C1 segment of cervical spinal cord (tissue), 14 donors: ENCODE data around the gene SUPT20HL2.
"Not testable (repeated sequence)": the region's sequence is repeated elsewhere in the genome, so short reads cannot be mapped to it uniquely, and the experiment has no call there.

Source experiments
- DNase-seq, 14 donors: peaks; one replicate each; lab custom pipeline; 2025; lab: John Stamatoyannopoulos, UW

Gene SUPT20HL2

DNA sequence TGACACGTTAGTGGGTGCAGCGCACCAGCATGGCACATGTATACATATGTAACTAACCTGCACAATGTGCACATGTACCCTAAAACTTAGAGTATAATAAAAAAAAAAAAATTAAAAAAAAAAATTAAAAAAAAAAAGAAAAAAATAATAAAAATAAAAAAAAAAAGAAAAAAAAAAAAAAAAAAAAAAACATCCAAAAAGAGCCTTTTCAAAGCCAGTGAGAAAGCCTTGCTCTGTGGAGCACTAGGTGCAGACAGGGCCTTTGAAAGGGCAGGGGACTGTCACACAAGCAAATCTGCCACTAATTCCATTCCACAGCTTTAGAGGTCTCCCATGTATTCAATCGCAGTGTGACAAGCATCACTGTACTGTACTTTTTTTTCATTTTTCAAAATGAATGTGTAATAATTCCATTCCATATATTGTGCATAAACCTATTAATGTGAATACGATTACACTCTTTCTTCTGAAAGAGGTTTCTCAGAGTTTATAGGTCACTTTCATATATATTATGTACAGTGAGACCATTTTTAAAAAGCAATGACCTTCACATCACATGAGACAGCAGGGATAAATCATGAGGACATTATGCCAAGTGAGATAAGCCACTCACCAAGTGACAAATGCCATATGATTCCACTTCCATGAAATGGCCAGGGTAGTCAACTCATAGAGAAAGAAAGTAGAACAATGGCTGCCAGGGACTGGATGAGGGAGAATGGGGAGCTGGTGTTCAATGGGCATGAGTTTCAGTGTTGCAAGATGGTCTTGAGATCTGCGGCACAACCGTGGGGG lies 4.1 kb downstream of the SUPT20HL2 start:
- DNase-seq, result not testable (repeated sequence)

DNA sequence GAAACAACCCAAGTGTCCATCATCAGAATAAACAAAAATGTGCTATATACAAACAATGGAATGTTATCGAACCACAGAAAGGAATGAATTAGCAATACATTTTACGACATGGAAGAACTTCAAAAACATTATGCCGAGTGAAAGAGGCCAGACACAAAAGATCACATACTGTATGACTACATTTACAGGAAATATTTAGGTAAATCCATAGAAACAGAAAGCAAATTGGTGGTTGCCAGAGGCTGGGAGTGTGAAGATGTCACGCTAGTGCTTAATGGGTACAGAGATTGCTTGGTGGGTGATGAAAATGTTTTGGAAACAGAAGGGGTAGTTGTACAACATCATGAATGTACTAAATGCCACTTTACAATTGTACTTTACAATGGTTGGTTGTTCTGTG lies 5.1 kb downstream of the SUPT20HL2 start:
- DNase-seq, result not testable (repeated sequence)

DNA sequence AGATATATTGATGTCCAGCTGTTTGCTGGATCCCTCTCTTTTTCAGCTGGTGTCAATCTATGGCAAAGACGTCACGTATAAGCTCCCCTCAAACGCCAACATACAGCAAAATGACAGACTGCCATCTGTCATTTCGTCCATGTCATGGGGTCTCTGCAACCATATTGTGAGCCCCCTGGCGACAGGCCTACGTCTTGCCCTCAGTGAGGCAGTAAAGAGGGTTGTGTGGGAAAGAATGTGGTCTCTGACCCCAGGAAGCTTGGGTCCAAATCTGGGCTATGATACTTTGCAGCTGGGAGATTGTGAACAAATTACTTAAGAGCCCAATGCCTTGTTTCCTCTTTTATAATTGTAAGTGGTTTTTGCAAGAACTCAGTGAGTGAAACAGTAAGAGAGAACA lies 7.4 kb downstream of the SUPT20HL2 start:
- DNase-seq, result no peak

DNA sequence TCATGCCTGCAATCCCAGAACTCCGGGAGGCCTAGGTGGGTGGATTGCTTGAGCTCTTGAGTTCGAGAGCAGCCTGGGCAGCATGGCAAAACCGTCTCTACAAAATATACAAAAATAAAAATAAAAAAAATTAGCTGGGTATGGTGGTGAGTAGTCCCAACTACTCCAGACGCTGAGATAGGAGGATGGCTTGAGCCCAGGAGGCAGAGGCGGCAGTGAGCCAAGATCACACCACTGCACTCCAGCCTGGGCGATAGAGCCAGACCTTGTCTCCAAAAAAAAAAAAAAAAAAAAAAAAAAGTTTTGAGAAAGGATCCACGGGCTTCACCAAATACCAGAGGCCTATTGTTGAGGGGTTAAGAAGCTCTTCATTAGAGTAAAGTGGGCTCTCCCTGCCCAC lies 8.0 kb downstream of the SUPT20HL2 start:
- no peak for DNase-seq

DNA sequence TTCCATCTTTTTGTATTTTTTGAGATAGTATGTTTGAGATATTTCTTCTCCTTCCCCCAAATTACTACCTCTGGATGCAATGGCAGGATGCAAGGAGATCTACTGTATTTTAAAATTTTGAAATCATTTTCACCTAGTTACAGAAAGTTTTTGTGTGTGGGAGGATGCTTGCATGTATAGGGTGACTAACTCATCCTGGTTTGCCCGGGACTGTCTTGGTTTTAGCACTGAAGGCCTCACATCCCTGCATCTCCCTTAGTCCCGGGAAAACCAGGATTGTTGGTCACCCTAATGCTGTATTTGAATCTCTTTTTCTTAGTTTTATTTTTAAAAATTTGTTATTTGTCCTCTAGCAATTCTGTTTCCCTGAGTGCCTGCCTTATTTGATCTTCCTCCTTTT lies 12.1 kb downstream of the SUPT20HL2 start:
- no peak for DNase-seq

DNA sequence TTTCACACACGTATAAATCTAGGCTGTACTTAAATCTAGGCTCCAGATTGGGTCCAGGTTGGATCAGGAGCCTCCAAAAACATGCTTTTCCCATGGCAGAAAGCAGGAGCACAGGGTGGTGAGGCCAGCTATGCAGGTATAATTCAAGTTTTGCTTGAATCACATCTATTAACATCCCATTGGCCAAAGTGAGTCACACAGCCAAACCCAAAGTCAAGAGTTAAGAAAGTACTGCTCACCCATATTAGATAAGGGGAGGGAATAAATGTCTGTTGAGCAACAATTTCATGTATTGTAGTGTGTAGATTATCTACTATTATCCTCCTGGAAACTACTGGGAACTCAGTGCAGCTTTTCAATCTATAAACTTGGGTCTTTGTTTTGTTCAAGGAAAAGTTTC lies 12.8 kb downstream of the SUPT20HL2 start:
- no peak for DNase-seq

DNA sequence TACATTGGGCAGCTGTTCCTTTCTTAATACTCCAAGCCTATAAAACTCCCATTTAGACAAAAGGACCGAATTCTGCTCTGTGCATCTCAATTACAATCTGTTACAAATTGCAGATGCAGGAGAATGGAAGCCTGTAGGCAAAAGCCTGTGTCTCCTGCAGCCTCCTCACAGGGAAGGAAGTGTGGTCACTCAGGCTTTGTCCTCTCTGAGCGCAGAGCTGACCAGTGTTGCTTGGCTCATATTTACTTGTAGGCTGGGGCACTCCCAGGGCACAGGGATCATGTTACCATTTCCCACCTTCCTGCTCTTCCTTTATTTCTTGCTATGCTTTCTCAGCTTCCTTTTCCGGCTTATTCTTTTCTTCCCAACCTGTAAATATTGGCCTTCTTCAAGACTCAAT lies 15.7 kb downstream of the SUPT20HL2 start:
- DNase-seq, result no peak

DNA sequence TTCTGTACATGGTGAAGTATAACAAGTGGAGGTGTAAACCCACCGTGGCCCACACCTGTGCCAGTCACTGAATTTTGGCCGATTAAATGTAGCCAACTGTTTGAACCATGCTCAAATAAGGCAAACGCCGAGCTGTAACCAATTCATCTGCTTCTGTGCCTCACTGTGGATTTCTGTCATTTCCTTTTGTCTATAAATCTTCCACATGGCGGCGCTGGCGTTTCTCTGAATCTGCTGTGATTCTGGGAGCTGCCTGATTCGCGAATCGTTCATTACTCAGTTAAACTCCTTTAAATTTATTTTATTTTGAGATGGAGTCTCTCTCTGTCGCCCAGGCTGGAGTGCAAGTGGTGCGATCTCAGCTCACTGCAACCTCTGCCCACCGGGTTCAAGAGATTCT lies 19.2 kb downstream of the SUPT20HL2 start:
- no peak for DNase-seq

DNA sequence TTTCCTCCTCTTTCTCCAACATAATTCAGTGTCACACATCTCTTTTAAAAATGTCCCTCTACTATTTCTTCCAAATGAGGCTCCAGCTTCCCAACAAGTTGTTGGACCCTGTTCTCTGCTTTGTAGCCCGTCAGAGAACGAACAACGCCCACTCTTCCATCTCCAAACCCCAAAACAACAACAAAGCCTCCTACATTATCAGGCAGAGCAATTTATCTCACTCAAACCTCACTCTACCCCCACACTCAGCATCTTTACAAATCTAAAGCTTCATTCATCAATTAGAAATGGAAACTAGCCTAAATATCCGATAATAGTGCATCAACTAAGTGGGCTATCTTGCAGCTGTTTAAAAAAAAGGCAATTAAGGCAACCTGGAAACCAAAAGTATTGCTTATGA lies 20.5 kb downstream of the SUPT20HL2 start:
- DNase-seq, result no peak

DNA sequence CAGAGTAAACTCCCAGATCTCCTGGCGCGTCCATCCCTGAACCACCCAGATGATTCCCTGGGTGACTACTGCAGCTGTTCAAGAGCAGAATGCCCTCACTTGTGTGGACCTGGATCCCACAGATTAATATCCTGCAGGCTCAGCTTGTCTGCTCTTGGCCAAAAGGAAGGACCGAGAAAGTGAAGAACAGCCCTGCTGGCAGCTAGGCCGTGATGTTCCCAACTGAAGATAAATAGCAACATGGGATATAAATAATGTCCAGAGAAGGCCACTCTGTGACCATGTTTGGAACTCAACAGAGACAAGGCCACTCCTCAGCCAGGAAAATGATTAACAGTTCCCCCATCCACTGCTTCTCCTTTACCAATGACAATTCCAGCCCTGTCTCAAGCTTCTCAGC lies 21.5 kb downstream of the SUPT20HL2 start:
- DNase-seq, result no peak

DNA sequence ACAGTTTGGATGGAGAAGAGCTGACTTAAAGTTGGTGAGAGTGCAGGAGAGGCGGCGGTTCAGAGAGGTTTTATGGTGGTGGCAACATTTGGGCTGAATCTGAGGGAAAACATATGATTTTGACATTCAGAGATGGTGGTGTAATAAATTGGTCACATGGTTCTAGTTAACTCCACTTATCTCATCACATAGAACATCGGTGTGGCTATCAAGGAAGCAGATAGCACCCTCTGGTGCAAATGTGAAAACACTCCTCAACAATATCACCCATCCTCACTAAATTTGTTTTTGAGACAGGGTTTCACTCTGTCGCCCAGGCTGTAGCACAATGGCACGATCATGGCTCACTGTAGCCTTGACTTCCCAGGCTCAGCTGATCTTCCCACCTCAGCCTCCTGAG lies 28.8 kb downstream of the SUPT20HL2 start:
- no peak for DNase-seq

DNA sequence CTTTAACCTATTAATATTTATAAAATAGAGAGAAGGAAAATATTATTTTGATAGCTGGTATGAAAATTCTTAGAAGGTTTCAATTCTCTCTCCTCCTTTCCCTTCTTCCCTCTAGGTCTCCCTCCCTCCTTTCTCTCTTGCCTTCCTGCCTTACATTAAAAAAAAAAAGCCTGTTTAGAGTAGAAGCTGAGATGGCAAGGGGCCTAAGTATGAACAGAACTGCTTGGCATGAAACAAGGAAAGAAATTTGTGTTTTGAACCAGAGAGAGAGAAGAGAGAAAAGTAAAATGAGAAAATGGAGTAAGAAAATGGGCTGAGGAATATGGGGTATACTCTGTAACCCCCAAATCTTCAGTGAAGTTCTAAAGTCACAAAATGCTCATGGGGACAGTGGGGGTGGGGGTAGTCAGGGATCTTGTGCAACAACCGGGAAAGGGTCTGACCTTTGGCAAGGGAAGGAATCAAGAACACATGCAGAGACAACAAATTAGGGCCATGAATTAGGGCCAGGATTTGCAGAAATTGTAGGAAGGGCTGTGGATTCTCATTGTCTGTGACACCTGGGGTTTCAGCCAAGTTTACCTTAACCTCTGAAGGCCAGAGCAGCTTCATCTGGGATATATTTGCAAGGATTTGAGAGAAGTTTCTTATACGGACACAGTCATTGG lies 30.6 kb downstream of the SUPT20HL2 start:
- no peak for DNase-seq

DNA sequence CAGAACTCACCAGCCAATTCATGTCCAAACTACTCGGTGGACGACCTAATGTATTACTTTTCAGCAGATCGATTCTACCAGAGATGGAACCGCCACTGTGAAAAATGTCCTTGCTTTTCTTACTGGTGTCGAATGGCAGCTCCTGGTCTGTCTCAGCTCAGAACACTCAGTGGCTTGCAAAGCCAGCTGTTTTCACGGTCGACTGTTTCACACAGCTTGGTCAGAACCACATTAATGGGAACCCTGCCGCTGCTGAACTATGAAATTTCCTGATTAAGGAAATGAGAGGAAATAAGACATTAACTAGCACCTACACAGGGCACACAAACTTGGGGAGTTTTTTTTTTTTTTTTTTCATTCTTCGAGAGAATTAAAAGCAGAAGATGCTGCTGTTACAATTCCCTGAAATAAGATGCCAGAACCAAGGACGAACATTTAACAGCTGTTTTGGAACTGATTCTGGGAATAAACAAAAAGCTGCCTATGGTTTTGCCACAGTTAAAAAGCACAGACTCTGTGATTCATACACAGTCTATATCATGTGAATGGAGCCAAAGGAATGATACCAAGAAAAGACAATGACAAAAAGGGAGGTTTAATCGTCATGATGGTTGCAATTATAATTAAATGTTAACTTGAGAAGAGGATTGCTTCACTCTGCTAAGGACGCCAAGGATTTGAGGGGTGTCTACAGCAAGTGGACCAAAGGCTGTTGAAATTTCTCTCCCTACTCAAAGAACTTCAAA lies 31.3 kb downstream of the SUPT20HL2 start:
- DNase-seq, result no peak

DNA sequence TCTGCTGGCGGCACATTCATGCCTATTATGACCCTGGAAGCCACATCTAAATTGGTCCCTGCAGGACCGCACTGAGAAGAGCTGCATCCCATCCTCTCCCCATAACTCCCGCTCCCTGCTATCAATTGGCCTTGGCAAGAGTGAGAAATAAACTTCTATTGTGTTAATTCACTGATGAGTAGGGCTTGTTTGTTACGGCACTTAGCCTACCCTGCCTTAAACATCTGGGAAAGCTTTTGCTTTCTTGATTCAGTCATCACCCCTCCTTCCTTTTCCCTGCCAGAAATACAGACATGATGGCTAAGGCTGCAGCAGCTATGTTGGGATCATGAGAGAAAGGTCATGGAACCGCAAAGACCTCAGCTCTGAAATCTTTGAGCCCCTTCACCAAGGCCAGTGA lies 36.5 kb downstream of the SUPT20HL2 start:
- no peak for DNase-seq

DNA sequence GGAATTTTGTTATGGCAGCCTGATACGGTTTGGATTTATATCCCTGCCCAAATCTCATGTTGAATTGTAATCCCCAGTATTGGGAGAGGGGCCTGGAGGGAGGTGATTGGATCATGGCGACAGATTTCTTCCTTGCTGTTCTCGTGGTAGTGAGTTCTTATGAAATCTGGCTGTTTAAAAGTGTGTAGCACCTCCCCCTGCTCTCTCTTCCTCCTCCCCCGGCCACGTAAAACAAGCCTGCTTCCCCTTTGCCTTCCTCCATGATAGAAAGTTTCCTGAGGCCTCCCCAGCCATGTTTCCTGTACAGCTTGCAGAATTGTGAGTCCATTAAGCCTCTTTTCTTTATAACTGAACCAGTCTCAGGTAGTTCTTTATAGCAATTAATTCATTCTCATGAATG lies 37.9 kb downstream of the SUPT20HL2 start:
- no peak for DNase-seq

DNA sequence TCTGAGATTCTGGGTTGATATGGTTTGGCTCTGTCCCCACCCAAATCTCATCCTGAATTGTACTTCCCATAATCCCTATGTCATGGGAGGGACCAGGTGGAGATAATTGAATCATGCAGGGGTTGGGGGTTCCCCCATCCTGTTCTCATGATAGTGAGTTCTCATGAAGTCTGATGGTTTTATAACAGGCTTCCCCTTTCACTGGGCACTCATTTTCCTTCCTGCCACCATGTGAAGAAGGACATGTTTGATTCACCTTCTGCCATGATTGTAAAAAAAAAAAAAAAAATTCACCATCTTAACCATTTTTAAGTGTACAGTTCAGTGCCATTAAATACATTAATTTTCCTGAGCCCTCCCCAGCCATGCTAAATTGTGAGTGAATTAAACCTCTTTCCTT lies 42.6 kb downstream of the SUPT20HL2 start:
- DNase-seq, result no peak

DNA sequence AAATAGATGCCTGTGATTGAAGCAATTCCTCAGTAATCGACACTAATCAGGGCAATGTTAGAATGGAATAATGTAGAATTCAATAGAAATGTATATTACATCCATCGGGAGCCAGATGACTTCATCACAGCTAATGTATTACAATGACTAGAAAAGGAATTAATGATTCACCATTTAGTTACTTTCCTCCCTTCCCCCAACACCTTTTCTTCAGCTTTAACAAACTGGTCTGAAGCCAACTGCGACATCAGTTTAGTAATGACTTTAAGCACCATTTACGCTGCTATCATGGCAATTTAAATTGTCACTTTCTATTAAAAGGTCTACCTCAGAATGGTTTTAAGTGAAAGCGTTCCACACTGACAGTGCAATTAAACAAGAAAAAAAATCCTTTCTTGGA lies 45.1 kb downstream of the SUPT20HL2 start:
- no peak for DNase-seq

DNA sequence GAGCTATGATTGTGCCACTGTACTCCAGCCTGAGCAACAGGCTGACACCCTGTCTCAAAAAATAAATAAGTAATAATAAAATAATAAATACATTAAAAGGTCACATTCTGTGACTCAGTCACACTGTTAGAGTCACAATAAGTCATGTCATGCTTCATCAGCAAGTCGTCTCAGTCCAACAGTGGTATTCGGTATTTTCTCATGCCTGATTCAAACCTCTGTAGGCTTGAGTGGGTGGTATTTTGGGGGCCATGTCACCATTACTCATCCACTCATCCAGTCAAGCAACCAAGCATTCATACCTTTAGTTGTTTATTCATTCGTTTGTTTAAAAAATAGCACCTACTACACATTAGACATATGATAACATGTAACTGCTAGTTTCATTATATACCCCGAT lies 46.9 kb downstream of the SUPT20HL2 start:
- DNase-seq, result no peak

DNA sequence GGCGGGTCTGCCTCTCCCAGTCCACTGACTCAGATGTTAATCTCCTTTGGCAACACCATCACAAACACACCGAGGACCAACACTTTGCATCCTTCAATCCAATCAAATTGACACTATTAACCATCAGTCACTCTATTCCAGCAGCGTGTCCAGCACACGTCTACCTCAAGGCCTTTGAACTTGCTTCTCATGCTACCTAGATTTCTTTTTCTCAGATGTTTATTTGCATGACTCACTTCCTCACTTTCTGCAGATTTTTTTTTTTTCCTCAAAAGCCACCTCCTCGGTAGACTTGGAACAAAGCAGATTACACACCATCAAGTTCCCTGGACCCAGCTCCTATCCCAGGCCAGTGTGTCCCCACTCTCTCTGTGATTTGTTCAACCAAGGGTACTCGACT lies 49.5 kb downstream of the SUPT20HL2 start:
- no peak for DNase-seq

DNA sequence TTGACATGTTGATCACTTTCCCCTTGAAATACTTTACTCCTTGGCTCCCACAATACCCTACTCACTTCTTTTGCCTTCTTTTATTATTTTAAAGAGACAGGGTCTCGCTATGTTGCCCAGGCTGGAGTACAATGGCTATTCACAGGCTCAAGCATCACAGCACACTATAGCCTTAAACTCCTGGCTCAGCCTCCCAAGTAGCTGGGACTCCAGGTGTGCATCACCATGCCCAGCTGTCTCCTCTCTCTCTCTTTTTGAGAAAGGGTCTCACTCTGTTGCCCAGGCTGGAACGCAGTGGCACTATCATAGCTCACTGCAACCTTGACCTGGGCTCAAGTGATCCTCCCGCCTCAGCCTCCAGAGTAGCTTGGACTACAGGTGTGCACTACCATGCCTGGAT lies 51.6 kb downstream of the SUPT20HL2 start:
- DNase-seq, result no peak
